Fibroblast of pulmonary artery (primary cell): ENCODE measurements around the gene GREB1L.

Experiments
- DNase-seq: peaks from one replicate; pipeline ENCODE4 v3.0.0-alpha.2; 2010; ENCODE audit warnings: low read depth
- H3K4me3 ChIP-seq: replicated peaks from 2 replicates; pipeline ENCODE4 v1.5.1; 2011; ENCODE audit warnings: low read depth, mild to moderate bottlenecking, control low read depth, low read length, moderate library complexity
- CTCF ChIP-seq: IDR thresholded peaks from 2 replicates; pipeline ENCODE4 v1.5.1; 2011; ENCODE audit warnings: mild to moderate bottlenecking, control low read depth, low read length, inconsistent platforms; ENCODE audit errors: missing control alignments

Gene GREB1L

GRCh38 chr18:21327101-21327500, 85.1 kb downstream of the GREB1L start:
- no peak for DNase-seq
- no peak for TF ChIP-seq CTCF
- no peak overlapping the region for H3K4me3 ChIP-seq

GRCh38 chr18:21330122-21330701, 88.2 kb downstream of the GREB1L start:
- H3K4me3 ChIP-seq = no peak overlapping the region
- DNase-seq = peak; percentile 41
- no peak for TF ChIP-seq CTCF

GRCh38 chr18:21331065-21331464, 89.0 kb downstream of the GREB1L start:
- H3K4me3 ChIP-seq = no peak overlapping the region
- no peak for DNase-seq
- no peak for TF ChIP-seq CTCF

GRCh38 chr18:21335927-21336488, 94.0 kb downstream of the GREB1L start:
- DNase-seq = no peak
- H3K4me3 ChIP-seq = no peak overlapping the region
- no peak for TF ChIP-seq CTCF

- TF ChIP-seq CTCF = no peak
- no peak for DNase-seq
- H3K4me3 ChIP-seq = no peak overlapping the region
Measured at GRCh38 chr18:21336846-21337245, 94.8 kb downstream of the GREB1L start.

- DNase-seq = no peak
- no peak for TF ChIP-seq CTCF
Measured at GRCh38 chr18:21341141-21341540, 99.1 kb downstream of the GREB1L start.

GRCh38 chr18:21342372-21342771, 100.3 kb downstream of the GREB1L start:
- no peak overlapping the region for H3K4me3 ChIP-seq
- TF ChIP-seq CTCF = no peak
- DNase-seq = no peak

More at GRCh38 chr18:21341141-21341540, 99.1 kb downstream of the GREB1L start:
- no peak overlapping the region for H3K4me3 ChIP-seq
